Measurements from ENCODE around the gene UBE2R2. TPM values are rescaled to one million over a fixed set of nuclear protein-coding genes. Genes with fewer than 3 reads are reported as not detected.

UBE2R2 gene
- total and polyA plus RNA-seq, 10 donors, result 15.2 to 48.5 (median 39.9) TPM

- no peak for DNase-seq
- no peaks in the 10 kb centered on the region for H3K9me3 ChIP-seq
- TF ChIP-seq POLR2AphosphoS5 (IDR thresholded peaks at IDR 0.05), result no peak
- H3K4me3 ChIP-seq, result no peak overlapping the region
- intact Hi-C loops (cut with DNase I; ENCODE audit: low total_unique reads), result no loop called here
- H3K27me3 ChIP-seq (replicated peaks in 1 of 7), result no peaks in the 10 kb centered on the region
- H3K27ac ChIP-seq, result no peak overlapping the region
- peaks cover 0 to 47% (median 5%) of the 10 kb centered on the region in 6 donors for H3K36me3 ChIP-seq
- WGBS, 5 donors, result 82 to 95% (median 88%) methylated on average over 4 of the region's 4 CpGs
- H3K4me1 ChIP-seq, result peaks cover 0 to 21% (median 0%) of the 10 kb centered on the region in 6 donors
Measured at GRCh38 chr9:33907347-33907746, 90.4 kb downstream of the UBE2R2 start.

GRCh38 chr9:33908114-33908513 is 91.2 kb downstream of the UBE2R2 start:
- intact Hi-C loops (cut with DNase I; ENCODE audit: low total_unique reads), result no loop called here
- H3K36me3 ChIP-seq, result peaks cover 0 to 47% (median 13%) of the 10 kb centered on the region in 6 donors
- no peaks in the 10 kb centered on the region for H3K9me3 ChIP-seq
- 96 to 100% (median 98%) methylated on average over 3 of the region's 3 CpGs for WGBS, 5 donors
- H3K4me3 ChIP-seq, result no peak overlapping the region
- TF ChIP-seq POLR2AphosphoS5 (IDR thresholded peaks at IDR 0.05), result no peak
- TF ChIP-seq POLR2A (IDR thresholded peaks at IDR 0.05), result no peak
- TF ChIP-seq, protein P1, sequence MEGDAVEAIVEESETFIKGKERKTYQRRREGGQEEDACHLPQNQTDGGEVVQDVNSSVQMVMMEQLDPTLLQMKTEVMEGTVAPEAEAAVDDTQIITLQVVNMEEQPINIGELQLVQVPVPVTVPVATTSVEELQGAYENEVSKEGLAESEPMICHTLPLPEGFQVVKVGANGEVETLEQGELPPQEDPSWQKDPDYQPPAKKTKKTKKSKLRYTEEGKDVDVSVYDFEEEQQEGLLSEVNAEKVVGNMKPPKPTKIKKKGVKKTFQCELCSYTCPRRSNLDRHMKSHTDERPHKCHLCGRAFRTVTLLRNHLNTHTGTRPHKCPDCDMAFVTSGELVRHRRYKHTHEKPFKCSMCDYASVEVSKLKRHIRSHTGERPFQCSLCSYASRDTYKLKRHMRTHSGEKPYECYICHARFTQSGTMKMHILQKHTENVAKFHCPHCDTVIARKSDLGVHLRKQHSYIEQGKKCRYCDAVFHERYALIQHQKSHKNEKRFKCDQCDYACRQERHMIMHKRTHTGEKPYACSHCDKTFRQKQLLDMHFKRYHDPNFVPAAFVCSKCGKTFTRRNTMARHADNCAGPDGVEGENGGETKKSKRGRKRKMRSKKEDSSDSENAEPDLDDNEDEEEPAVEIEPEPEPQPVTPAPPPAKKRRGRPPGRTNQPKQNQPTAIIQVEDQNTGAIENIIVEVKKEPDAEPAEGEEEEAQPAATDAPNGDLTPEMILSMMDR (IDR thresholded peaks at IDR 0.05 in 8 of 11, conservative IDR thresholded peaks at IDR 0.05 in 3 of 11), result no peak
- no peak overlapping the region for H3K27ac ChIP-seq
- DNase-seq, result no peak
- H3K4me1 ChIP-seq, result peaks cover 0 to 21% (median 0%) of the 10 kb centered on the region in 6 donors
- H3K27me3 ChIP-seq (replicated peaks in 1 of 7), result no peaks in the 10 kb centered on the region

DNA sequence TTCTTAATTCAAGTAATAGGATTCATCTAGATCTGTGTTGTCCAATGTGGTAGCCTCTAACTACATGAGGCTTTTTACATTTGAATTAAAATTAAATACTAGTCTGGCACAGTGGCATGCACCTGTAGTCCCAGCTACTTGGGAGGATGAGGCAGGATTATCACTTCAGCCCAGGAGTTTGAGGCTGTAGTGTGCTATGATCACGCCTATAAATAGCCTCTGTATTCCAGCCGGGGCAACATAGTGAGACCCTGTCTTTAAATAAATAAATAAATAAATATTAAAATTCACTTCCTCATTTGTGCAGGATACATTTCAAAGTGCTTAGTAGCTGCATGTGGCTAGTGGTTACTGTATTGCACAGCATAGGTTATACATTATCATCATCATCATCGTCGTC is 91.8 kb downstream of the UBE2R2 start:
- intact Hi-C loops (cut with DNase I; ENCODE audit: low total_unique reads), result no loop called here
- no peak for DNase-seq
- no peaks in the 10 kb centered on the region for H3K27me3 ChIP-seq (replicated peaks in 1 of 7)
- H3K4me1 ChIP-seq, result peaks cover 0 to 16% (median 0%) of the 10 kb centered on the region in 6 donors
- TF ChIP-seq POLR2AphosphoS5 (IDR thresholded peaks at IDR 0.05) (no peak), POLR2A (IDR thresholded peaks at IDR 0.05) (no peak)
- TF ChIP-seq, protein P1 (IDR thresholded peaks at IDR 0.05 in 8 of 11, conservative IDR thresholded peaks at IDR 0.05 in 3 of 11), result no peak
- H3K4me3 ChIP-seq, result no peak overlapping the region
- 92 to 98% (median 95%) methylated on average over 4 of the region's 4 CpGs for WGBS, 5 donors
- H3K36me3 ChIP-seq, result peaks cover 0 to 50% (median 18%) of the 10 kb centered on the region in 6 donors
- H3K27ac ChIP-seq, result no peak overlapping the region
- H3K9me3 ChIP-seq, result no peaks in the 10 kb centered on the region

GRCh38 chr9:33913541-33913940 is 96.6 kb downstream of the UBE2R2 start:
- Histone ChIP-seq H3K4me3 (no peak overlapping the region), H3K27me3 (replicated peaks in 1 of 7) (no peaks in the 10 kb centered on the region), H3K36me3 (peaks cover 0 to 76% (median 52%) of the 10 kb centered on the region in 6 donors), H3K27ac (no peak overlapping the region), H3K9me3 (no peaks in the 10 kb centered on the region), H3K4me1 (no peaks in the 10 kb centered on the region)
- DNase-seq, result no peak
- 81 to 100% (median 96%) methylated on average over 1 of the region's 1 CpG for WGBS, 5 donors
- intact Hi-C loops (cut with DNase I; ENCODE audit: low total_unique reads), result no loop called here
- TF ChIP-seq POLR2AphosphoS5 (IDR thresholded peaks at IDR 0.05), result no peak
- TF ChIP-seq, protein P1 (IDR thresholded peaks at IDR 0.05 in 8 of 11, conservative IDR thresholded peaks at IDR 0.05 in 3 of 11), result no peak
- TF ChIP-seq POLR2A (IDR thresholded peaks at IDR 0.05), result no peak
